NCI-H2081 (cell line): ENCODE data around the gene SMIM44.

ENCODE experiments used
- DNase-seq, 2 experiments: peaks; one replicate each; lab custom pipeline; 2025; lab: John Stamatoyannopoulos, UW

SMIM44 gene

DNA sequence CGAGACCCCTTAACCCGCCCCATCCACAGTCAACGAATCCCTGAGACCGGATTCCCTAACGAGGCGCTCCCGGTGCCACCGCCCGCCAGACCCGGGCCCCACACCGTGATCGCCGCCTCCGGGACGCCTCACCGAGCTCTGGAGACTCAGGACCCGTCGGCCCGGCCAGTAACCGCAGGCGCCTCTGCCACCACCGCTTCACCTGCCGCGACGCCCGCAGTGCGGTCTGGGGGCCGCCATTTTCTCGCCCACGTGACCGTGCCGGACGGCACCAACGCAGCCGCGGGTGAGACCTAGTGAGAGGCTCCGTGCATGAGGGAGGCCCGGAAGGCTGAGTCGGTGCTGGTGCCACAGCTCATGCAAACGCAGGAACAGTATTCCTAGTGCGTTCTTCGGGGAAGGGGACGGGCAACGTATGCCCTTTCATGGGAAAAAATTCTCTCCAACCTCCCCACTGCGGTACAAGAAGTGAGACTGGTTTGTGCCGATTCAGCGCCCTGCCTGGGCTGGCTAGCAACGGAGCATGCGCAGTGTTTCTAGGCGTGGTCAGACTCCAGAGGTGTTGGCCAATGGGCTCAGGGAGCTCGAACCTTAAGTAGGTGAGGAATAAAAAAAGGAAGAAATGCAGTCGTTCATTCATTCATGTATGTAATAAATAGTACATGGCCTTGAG, 17.3 kb upstream of the SMIM44 start, which contains the start of gene DOHH:
Gene DOHH (minus strand): TSS at position 246 of the 673 bp plus-strand sequence. CDS start 3,860 bp downstream, outside the sequence.
- DNase-seq: peak; percentile 95 to 97

GRCh38 chr19:3499738-3500428, 16.6 kb upstream of the SMIM44 start:
- no peak for DNase-seq

DNA sequence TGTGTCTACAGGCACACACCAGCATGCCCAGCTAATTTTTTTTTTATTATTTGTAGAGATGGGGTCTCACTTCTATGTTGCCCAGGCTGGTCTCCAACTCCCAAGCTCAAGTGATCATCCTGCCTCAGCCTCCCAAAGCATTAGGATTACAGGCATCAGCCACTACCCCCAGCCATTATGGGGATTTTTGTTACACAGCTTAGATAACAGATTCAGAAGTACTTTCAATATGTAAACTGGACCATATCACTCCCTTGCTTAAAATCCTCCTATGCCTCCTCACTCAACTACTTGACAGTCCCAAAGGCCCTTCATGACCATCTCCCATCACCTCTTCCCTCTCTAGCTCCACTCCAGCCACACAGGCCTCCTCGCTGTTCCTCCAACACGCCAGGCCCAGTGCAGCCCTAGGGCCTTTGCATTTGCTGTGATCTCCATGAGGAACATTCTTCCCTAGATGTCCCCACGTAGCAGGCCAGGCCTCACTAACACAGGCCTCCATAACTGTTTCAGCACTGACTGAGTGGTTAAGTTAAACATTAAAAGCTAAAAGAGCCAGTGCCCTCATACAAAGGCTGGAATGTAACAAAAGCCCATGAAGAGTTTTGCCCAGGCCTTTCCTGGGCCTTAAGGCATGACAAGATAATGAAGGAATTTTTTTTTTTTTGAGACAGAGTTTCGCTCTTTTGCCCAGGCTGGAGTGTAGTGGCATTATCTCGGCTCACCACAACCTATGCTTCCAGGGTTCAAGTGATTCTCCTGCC, 14.7 kb upstream of the SMIM44 start:
- no peak for DNase-seq

DNA sequence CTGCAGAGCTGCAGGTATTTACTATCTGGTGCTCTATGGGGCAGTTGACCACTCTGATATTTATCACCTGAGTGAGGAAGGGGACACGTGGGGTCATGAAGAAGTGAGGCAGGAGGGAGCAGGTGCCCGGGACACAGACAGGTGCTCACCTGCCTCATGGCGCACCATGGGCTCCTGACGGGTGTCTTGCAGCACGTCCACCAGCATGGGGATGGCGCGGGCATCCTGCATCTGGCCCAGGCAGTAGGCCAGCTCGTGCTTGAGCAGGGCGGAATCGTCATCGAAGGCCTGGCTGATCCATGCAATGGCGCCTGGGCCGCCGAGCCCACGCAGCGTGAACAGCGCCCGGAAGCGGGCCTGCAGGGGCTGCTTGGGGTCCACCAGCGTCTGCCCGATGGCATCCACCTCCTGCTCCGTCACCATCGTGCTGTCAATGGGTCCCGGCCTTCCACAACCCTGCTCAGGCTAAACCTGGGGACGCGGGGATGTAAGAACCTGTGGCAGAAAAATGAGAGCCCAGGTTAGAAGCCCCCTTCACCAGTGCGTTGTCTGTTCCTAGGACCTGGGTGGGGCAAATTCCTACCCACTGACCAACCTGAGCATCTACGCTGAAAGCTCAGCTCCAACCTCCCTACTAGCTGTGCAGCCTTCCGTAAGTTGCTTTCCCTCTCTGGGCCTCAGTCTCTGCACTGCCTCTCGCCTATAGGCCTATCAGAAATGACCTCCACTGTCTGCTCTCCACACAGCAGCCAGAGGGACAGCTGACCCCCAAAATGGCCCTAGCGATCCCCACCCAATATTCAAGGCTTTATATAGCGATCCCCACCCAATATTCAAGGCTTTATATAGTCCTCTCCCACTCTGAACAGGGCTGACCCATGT, 13.4 kb upstream of the SMIM44 start:
- DNase-seq: no peak

DNA sequence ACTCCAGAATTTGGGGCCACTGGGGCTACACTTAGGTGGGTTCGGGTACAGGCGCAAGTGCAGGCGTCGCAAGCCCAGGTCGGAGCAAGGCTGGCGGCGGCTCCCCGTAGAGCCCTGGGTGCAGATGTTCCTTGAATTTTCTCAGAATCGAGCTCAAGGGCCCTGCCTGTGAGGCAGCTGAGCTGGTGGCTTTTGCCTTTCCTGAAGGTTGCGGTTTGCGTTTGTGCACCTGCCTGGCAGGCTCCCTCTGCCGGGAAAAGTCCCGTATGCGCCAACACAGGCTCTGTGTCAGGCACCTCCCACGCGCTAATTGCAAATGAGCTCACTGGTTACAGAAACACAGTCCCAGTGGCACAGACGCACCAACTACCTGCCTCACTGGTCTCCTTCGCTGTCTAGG, 11.3 kb upstream of the SMIM44 start:
- DNase-seq: no peak

DNA sequence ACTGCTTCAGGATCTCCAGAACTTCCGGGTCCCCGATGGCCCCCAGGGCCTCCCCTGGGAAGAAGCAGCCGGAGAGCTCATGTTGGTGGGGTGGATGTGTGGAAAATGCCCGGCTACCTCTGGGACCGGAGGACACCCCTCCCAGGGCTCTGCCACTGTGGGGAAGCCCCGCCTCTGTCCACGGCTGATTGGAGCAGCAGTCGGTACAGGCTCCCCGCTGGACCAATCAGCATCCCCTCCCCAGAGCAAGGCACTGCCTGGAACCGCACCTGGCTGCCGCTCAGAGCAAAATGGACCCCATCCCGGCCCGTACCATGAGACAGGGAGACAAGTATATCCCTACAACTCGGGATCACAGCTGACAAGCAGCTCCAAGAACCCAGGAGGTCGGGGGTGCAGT, 10.8 kb upstream of the SMIM44 start:
- no peak for DNase-seq

GRCh38 chr19:3493651-3494050, 10.4 kb upstream of the SMIM44 start:
- no peak for DNase-seq

DNA sequence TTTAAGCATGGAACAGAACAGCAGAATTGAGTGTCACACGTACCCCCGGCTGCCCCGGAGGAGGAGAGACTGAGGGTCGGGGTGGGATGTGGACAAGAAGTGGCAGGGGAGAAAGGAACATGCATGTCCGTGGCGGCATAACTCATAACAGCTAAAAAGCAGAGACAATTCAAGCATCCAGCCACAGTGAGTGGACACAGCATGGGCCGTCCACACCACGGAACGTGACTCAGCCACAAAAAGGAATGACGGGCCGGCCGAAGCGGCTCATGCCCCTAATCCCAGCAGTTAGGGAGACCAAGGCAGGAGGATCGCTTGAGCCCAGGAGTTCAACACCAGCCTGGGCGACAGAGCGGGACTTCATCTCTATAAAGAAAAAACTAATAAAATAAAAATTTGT, 9.7 kb upstream of the SMIM44 start:
- DNase-seq: no peak

GRCh38 chr19:3492131-3492839, 9.0 kb upstream of the SMIM44 start:
- no peak for DNase-seq

- DNase-seq: no peak
Measured at GRCh38 chr19:3491396-3492119, 8.3 kb upstream of the SMIM44 start.

DNA sequence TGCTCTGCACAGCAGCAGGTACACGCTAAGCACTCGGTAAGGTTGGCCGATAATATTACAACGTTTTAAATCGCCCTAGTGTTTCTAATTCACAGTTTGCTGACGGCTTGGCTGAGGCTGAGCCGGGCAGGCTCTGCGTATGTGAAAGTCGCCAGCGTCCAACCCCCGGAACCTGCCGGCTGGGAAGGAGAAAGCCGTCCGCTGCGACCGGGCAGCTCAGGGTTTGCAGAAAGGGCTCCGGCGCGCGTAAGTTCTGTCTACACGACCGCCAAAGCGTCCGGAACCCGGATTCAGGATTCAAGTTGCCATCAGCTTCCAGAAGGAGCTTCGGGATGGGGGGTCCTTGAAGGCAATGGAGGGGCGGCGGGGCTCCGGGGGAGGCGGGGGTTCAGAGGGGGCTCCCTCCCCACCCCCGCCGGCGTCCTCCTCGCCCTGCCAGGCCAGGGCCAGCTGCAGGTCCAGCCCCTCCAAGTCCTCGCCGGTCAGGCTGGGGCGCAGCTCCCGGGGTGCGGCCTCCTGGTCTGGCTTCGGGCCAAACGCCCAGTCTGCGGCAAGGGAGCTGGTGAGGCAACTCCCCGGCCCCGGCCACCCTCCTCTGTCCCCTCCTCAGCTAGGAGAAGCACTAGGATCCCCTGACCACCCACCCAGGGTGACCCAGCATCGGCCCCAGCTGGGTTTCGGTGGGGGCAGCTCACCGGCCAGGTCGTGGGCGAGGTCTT, 575 bp downstream of the SMIM44 start:
- no peak for DNase-seq

DNA sequence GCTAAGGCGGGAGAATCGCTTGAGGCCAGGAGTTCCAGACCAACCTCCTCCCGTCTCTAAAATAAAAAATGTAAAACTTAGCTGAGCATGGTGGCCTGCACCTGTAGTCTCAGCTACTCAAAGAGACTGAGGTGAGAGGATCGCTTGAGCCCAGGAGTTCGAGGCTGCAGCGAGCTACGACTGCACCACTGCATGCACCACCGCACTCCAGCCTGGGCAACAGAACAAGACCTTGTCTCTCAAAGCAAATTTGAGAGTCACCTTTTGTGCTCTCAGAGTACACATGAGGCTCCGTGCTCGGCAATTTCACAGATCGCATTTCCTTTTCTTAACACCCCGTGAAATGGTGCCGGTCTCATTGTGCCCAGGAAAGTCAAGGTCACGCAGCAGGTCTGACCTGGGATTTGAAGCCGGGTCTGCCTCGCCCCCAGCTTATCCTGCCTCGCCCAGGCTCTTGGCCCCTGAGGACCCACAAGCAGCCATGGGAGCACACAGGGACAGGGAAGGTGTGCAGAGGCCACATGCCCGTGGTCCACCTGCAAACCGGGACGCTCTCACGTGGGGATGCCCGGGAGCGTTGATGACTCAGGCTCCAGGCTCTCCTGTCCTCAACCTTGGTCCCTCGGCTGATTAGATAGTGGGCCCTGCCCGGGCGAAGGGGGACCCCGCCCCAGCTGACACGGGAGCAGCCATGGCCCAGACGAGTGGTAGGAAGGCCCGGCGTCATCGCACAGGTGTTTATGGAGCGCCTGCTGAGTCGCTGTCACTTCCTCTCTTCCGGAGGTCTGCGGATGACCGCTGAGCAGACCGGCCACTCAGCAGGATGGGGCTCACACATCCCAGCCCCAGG, 1.8 kb downstream of the SMIM44 start:
- DNase-seq: no peak

DNA sequence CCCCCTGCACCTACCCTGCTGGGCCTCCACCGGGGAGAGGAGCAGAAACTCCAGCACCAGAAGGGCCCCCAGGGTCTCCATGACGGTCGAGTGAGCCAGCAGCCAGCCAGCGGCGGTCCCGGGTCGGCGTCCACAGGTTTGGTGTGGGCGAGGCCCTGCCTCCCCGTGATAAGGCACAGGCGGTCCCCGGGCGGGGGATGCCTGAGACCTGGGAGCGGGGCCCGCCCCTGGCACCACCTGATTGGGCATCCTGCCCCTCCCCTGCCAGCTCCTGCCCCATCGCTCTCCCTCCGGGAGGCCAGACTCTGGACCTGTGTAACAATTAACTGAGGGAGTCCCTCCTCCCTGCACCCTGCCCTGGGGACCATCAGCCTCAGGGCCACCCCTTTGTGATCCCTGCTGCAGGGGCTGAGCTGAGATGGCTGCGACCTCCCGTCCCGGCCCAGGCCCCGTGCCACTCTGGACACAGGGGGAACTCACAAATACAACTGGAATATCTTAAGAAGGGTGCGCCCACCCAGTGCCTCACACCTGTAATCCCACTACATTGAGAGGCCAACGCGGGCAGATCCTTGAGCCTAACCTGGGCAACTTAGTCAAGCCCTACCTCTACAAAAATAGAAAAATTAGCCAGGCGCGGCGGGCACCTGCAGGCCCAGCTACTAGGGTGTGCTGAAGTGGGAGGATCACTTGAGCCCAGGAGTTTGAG, 2.7 kb downstream of the SMIM44 start, which contains the start of gene SMIM24:
Gene SMIM24 (minus strand): TSS at position 143 of the 709 bp plus-strand sequence. CDS start 62 bp downstream, at position 81.
- DNase-seq: no peak

DNA sequence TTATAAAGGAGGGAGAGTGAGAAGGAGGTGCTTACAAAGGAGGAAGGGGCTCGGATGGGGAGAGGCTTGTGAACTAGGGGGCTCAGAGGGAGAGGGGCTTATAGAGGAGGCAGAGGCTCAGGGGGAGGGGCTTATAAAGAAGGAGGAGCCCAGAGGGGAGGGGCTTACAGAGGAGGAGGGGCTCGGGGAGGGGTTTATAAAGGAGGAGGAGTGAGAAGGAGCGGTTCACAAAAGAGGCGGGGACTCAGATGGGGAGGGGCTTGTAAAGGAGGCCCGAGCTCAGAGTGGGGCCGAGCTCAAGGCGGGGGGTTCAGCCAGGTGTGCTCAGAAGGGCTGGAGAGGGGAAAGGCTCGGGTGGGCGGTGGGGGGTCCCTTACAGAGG, 3.4 kb downstream of the SMIM44 start:
- DNase-seq: no peak

- DNase-seq: peak in 1 of 2 experiments; percentile 15
Measured at GRCh38 chr19:3479177-3479833, 3.9 kb downstream of the SMIM44 start.

GRCh38 chr19:3478409-3479176, 4.6 kb downstream of the SMIM44 start:
- no peak for DNase-seq

GRCh38 chr19:3477951-3478350, 5.3 kb downstream of the SMIM44 start:
- no peak for DNase-seq
